Upper lobe of right lung (tissue), 1 donor: Measurements from ENCODE around the gene SLC38A6. TPM values are rescaled to one million over a fixed set of nuclear protein-coding genes. Genes with fewer than 3 reads are reported as not detected.
"Not testable (repeated sequence)": the region's sequence is repeated elsewhere in the genome, so short reads cannot be mapped to it uniquely, and the experiment has no call there.

ENCODE experiments used
- ATAC-seq: fragments of 200-7000 bp; cut with Tn5 transposase; one replicate; pipeline ENCODE4 v1.9.1; 2020; ENCODE audit warnings: mild to moderate bottlenecking, moderate library complexity
- DNase-seq: peaks from one replicate; pipeline ENCODE4 v3.0.0-alpha.2; 2020
- H3K27ac ChIP-seq: fragments of 200-600 bp; one replicate; pipeline ENCODE4 v1.8.0; 2022
- H3K27me3 ChIP-seq: fragments of 200-600 bp; one replicate; pipeline ENCODE4 v1.8.0; 2022; ENCODE audit warnings: mild to moderate bottlenecking
- H3K36me3 ChIP-seq: fragments of 200-600 bp; one replicate; pipeline ENCODE4 v1.8.0; 2022
- H3K4me1 ChIP-seq: fragments of 200-600 bp; one replicate; pipeline ENCODE4 v1.8.0; 2022
- H3K4me3 ChIP-seq: fragments of 200-600 bp; one replicate; pipeline ENCODE4 v1.8.0; 2022; ENCODE audit warnings: mild to moderate bottlenecking
- H3K9me3 ChIP-seq: fragments of 200-600 bp; one replicate; pipeline ENCODE4 v1.8.0; 2022
- CTCF ChIP-seq: fragments of 200-600 bp; IDR thresholded peaks from one replicate; pipeline ENCODE4 v1.8.0; 2022; ENCODE audit warnings: antibody characterized with exemption
- intact Hi-C: fragments of 100-400 bp; cut with DNase I; formaldehyde crosslinking; loops from one replicate; pipeline ENCODE4 v1.11.0; 2022
- total RNA-seq: library from RNA; stranded (reverse); fragmentation: NEBNext Ultra II Directional; extraction: Animal tissue kit (Norgen Biotek cat#: 25700); gene quantifications from one replicate; pipeline ENCODE4 v1.2.1, GENCODE V29; 2021
- donor health status: DM: no; HTN: yes; CAD: no; lungs with severe emphysema.

SLC38A6 gene
- total RNA-seq, 1 donor from 2014 or later: 24.3 TPM

GRCh38 chr14:61088081-61088480, 107.0 kb downstream of the SLC38A6 start:
- no peak for DNase-seq
- Histone ChIP-seq H3K27me3 (no peaks in the 10 kb centered on the region), H3K27ac (no peak overlapping the region), H3K4me3 (no peak overlapping the region), H3K36me3 (no peaks in the 10 kb centered on the region), H3K9me3 (no peaks in the 10 kb centered on the region), H3K4me1 (no peaks in the 10 kb centered on the region)
- no peak for ATAC-seq
- no peak for TF ChIP-seq CTCF
- intact Hi-C loops: no loop called here

DNA sequence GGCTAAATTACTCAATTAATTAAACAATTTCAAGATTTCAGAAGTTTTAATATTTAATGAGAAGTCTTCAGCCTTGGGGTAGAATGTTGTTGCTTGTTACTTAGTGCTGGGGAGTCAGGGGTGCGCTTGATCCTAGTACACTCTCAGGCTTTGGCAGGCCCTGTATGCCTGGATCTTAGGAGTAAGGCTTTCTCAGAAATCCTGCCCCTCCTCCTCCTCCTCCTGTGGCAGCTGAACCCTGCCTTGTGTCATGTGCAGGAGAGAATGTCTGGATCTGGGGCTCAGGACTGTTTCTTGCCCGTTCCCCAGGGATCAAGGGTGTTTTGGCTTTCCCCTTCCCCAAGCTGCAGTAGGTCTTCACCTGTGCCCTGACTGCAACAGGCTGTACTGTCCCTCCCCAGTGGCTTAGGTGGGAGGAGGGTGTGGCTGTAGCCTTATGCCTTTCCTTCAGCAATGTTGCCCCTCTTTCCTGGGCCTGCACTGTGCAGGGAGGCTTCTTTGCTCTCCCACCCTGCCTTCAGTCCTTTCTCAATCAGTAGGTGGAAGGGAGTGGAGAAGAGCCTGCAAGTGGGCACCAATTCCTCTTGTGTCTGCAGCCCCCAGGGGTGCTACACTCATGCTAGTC, 108.2 kb downstream of the SLC38A6 start:
- no peak for TF ChIP-seq CTCF

GRCh38 chr14:61090432-61091216, 109.6 kb downstream of the SLC38A6 start:
- intact Hi-C loops: no loop called here
- H3K27ac ChIP-seq: no peak overlapping the region
- ATAC-seq (peak; percentile 64), DNase-seq (no peak)
- H3K4me1 ChIP-seq: no peaks in the 10 kb centered on the region
- H3K36me3 ChIP-seq: no peaks in the 10 kb centered on the region
- no peaks in the 10 kb centered on the region for H3K9me3 ChIP-seq
- no peaks in the 10 kb centered on the region for H3K27me3 ChIP-seq
- no peak overlapping the region for H3K4me3 ChIP-seq
- TF ChIP-seq CTCF: no peak

More for the DNA sequence above, 108.2 kb downstream of the SLC38A6 start:
- Histone ChIP-seq H3K27ac (no peak overlapping the region), H3K27me3 (no peaks in the 10 kb centered on the region), H3K9me3 (no peaks in the 10 kb centered on the region), H3K4me3 (no peak overlapping the region), H3K36me3 (no peaks in the 10 kb centered on the region), H3K4me1 (no peaks in the 10 kb centered on the region)
- intact Hi-C loops: no loop called here
- DNase-seq (no peak), ATAC-seq (peak; percentile 13)

- peak; percentile 64 for ATAC-seq
- no peak for DNase-seq
Observed at GRCh38 chr14:61091657-61092273, 110.7 kb downstream of the SLC38A6 start.

DNA sequence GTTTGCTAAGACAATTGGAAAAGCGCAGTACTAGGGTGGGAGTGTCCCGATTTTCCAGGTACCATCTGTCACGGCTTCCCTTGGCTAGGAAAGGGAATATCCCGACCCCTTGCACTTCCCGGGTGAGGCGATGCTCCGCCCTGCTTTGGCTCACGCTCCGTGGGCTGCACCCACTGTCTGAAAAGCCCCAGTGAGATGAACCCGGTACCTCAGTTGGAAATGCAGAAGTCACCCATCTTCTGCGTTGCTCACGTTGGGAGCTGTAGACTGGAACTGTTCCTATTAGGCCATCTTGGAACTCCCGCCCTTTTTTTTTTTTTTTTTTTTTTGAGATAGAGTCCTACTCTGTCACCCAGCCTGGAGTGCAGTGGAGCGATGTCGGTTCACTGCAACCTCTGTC, 117.1 kb downstream of the SLC38A6 start:
- H3K36me3 ChIP-seq, ATAC-seq, DNase-seq, H3K4me3 ChIP-seq, H3K27me3 ChIP-seq, intact Hi-C loops, H3K27ac ChIP-seq, H3K9me3 ChIP-seq: not testable (repeated sequence)
- peaks cover 16% of the 10 kb centered on the region for H3K4me1 ChIP-seq

More at GRCh38 chr14:61091657-61092273, 110.7 kb downstream of the SLC38A6 start:
- H3K9me3 ChIP-seq: no peaks in the 10 kb centered on the region
- H3K4me1 ChIP-seq: no peaks in the 10 kb centered on the region
- no peak overlapping the region for H3K27ac ChIP-seq
- H3K36me3 ChIP-seq: no peaks in the 10 kb centered on the region
- intact Hi-C loops: no loop called here
- no peak for TF ChIP-seq CTCF
- H3K27me3 ChIP-seq: no peaks in the 10 kb centered on the region
- no peak overlapping the region for H3K4me3 ChIP-seq

DNA sequence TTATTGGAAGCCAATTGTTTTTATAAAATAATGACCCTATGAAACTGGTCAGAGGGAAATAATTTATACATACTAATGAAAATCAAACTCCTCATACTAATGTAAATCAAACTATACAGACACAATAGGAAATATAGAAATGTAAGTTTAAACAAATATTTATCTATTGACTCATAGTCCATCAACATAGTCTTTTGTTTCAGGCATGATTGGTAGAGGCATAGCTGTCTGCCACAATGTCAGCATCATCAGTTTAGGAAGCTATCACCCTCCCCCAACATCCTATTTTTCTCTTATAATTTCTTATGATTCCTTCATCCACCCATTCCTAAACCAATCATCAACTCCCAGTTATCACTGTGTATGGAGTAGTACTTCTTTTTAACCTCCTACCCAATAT, 117.7 kb downstream of the SLC38A6 start:
- Histone ChIP-seq H3K27me3 (no peaks in the 10 kb centered on the region), H3K4me1 (peaks cover 21% of the 10 kb centered on the region)
- no peak for DNase-seq

More for the DNA sequence above, 117.7 kb downstream of the SLC38A6 start:
- TF ChIP-seq CTCF: no peak
- Histone ChIP-seq H3K9me3 (no peaks in the 10 kb centered on the region), H3K36me3 (no peaks in the 10 kb centered on the region), H3K4me3 (no peak overlapping the region), H3K27ac (no peak overlapping the region)
- ATAC-seq: no peak
- intact Hi-C loops: no loop called here
